OCI-LY1 (cell line): ENCODE measurements around the gene KCNC4.

Source experiments
- H2AFZ ChIP-seq: fragments of 200-600 bp; sonication (generic), shearing (Covaris generic); 2 replicates; pipeline ENCODE4 v1.6.0; 2014; ENCODE audit warnings: antibody characterized with exemption, mild to moderate bottlenecking, low read length
- H3F3A ChIP-seq: fragments of 200-600 bp; sonication (generic), shearing (Covaris generic); 2 replicates; pipeline ENCODE4 v1.6.0; 2014; ENCODE audit warnings: mild to moderate bottlenecking, antibody characterized with exemption, low read length, moderate library complexity; ENCODE audit not compliant: insufficient read depth
- H3K27ac ChIP-seq: fragments of 200-600 bp; sonication (generic); 2 replicates; pipeline ENCODE4 v1.5.1; 2014; ENCODE audit warnings: low read length, mixed run types, mild to moderate bottlenecking, low read depth; ENCODE audit not compliant: poor library complexity, severe bottlenecking
- H3K27me3 ChIP-seq: fragments of 200-600 bp; sonication (generic); 2 replicates; pipeline ENCODE4 v1.6.0; 2014; ENCODE audit warnings: antibody characterized with exemption, mild to moderate bottlenecking, low read length, moderate library complexity; ENCODE audit not compliant: insufficient read depth
- H3K36me3 ChIP-seq: fragments of 200-600 bp; sonication (generic); 2 replicates; pipeline ENCODE4 v1.6.1; 2014; ENCODE audit warnings: mild to moderate bottlenecking, antibody characterized with exemption, low read length, moderate library complexity, mixed read lengths; ENCODE audit not compliant: insufficient read depth
- H3K4me1 ChIP-seq: fragments of 200-600 bp; sonication (generic); 2 replicates; pipeline ENCODE4 v1.5.1; 2014; ENCODE audit warnings: mild to moderate bottlenecking, low read length, moderate library complexity; ENCODE audit not compliant: insufficient read depth, severe bottlenecking
- H3K4me2 ChIP-seq: fragments of 200-600 bp; sonication (generic), shearing (Covaris generic); 2 replicates; pipeline ENCODE4 v1.6.1; 2014; ENCODE audit warnings: low read length
- H3K4me3 ChIP-seq: fragments of 200-600 bp; sonication (generic); 2 replicates; pipeline ENCODE4 v1.5.1; 2014; ENCODE audit warnings: low read length, low read depth, mild to moderate bottlenecking, mixed read lengths; ENCODE audit not compliant: poor library complexity, severe bottlenecking
- H3K79me2 ChIP-seq: fragments of 200-600 bp; shearing (Covaris generic); 2 replicates; pipeline ENCODE4 v1.6.1; 2016; ENCODE audit warnings: mixed run types, low read length, mixed read lengths; ENCODE audit not compliant: insufficient read depth
- H3K9ac ChIP-seq: fragments of 200-600 bp; sonication (generic), shearing (Covaris generic); 2 replicates; pipeline ENCODE4 v1.6.1; 2014; ENCODE audit warnings: mild to moderate bottlenecking, low read length, mixed read lengths
- H3K9me2 ChIP-seq: fragments of 200-600 bp; sonication (generic), shearing (Covaris generic); 2 replicates; pipeline ENCODE4 v1.6.1; 2014; ENCODE audit warnings: low read depth, mild to moderate bottlenecking, low read length, mixed read lengths
- H3K9me3 ChIP-seq: fragments of 200-600 bp; shearing (Covaris generic); 2 replicates; pipeline ENCODE4 v1.6.1; 2014; ENCODE audit warnings: low read length, mixed read lengths
- H4K20me1 ChIP-seq: fragments of 200-600 bp; sonication (generic), shearing (Covaris generic); 2 replicates; pipeline ENCODE4 v1.6.0; 2016; ENCODE audit warnings: mild to moderate bottlenecking, low read length; ENCODE audit not compliant: insufficient read depth
- CTCF ChIP-seq: fragments of 200-600 bp; sonication (generic), shearing (Covaris generic); IDR thresholded peaks from 2 replicates; pipeline ENCODE4 v1.5.1; 2017; ENCODE audit warnings: mild to moderate bottlenecking, antibody characterized with exemption, low read length, moderate library complexity, mixed read lengths
- EZH2 ChIP-seq: fragments of 200-600 bp; sonication (generic), shearing (Covaris generic); IDR thresholded peaks from 2 replicates; pipeline ENCODE4 v1.8.0; 2017; ENCODE audit warnings: borderline replicate concordance, mixed run types, mild to moderate bottlenecking, antibody characterized with exemption, low read length, moderate library complexity, mixed read lengths

The KCNC4 gene

GRCh38 chr1:110234691-110235090, 24.6 kb downstream of the KCNC4 start:
- H3K36me3 ChIP-seq, result no peaks in the 10 kb centered on the region
- peaks cover 4% of the 10 kb centered on the region; the same call in 1 of the 2 replicates for H3K27me3 ChIP-seq
- H3K4me3 ChIP-seq, result no peak overlapping the region
- no peak overlapping the region for H3K27ac ChIP-seq
- H4K20me1 ChIP-seq, result no peaks in the 10 kb centered on the region
- TF ChIP-seq CTCF (no peak), EZH2 (no peak)
- no peak overlapping the region for H3K4me2 ChIP-seq
- H3K9me2 ChIP-seq, result no peaks in the 10 kb centered on the region
- H3K9ac ChIP-seq, result no peak overlapping the region
- no peaks in the 10 kb centered on the region for H3K9me3 ChIP-seq
- no peaks in the 10 kb centered on the region for H3K79me2 ChIP-seq
- no peaks in the 10 kb centered on the region for H3F3A ChIP-seq
- no peaks in the 10 kb centered on the region for H3K4me1 ChIP-seq
- no peak overlapping the region for H2AFZ ChIP-seq

GRCh38 chr1:110235181-110235833, 25.2 kb downstream of the KCNC4 start:
- H3K9ac ChIP-seq, result no peak overlapping the region
- H3K4me1 ChIP-seq, result no peaks in the 10 kb centered on the region

DNA sequence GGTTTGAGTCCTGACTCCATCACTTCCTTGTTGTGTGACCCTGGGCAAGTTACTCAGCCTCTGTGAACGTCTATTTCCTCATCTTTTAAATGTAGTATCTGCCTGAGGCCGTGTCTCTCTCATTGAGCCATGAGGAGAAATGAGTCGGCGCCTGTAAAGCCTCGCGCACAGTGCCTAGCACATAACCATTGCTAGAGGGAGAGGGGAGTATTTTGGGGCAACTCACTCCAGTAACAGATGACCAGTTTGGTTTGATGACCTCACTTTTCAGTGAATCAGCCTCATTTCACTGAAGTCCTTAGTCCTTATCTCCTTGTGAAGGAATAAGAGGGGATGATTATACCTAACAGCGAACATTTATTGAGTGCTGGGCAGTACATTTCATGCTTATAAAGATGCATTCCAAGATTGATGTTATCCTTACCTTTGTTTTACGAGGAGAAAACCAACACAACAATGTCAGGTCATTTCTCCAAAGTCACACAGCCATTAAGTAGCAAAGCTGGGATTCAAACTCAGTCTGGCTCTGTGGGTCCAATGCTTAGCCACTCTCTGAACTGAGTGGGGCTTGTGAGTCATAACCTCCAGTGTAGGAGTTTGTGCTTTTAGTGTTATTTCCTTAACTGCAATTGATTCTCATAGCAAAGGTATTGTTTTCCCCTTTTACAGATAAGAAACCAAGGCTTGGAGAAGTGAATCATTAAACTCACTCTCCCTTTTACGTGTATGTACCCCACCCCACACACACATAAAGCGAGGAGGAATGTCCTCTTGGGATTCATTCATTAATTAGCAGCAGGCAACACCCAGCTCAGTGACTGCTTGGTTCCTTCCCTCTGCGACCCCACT, 25.9 kb downstream of the KCNC4 start:
- no peak overlapping the region for H3K9ac ChIP-seq
- no peaks in the 10 kb centered on the region for H4K20me1 ChIP-seq
- no peaks in the 10 kb centered on the region for H3K9me2 ChIP-seq
- H2AFZ ChIP-seq, result no peak overlapping the region
- no peak overlapping the region for H3K27ac ChIP-seq
- no peaks in the 10 kb centered on the region for H3K36me3 ChIP-seq
- no peaks in the 10 kb centered on the region for H3K9me3 ChIP-seq
- H3K4me1 ChIP-seq, result no peaks in the 10 kb centered on the region
- H3K4me2 ChIP-seq, result no peak overlapping the region
- no peak overlapping the region for H3K4me3 ChIP-seq
- H3F3A ChIP-seq, result no peaks in the 10 kb centered on the region
- no peaks in the 10 kb centered on the region for H3K79me2 ChIP-seq
- H3K27me3 ChIP-seq, result peaks cover 4% of the 10 kb centered on the region; the same call in 1 of the 2 replicates
- no peak for TF ChIP-seq EZH2

More at GRCh38 chr1:110235181-110235833, 25.2 kb downstream of the KCNC4 start:
- no peak overlapping the region for H3K4me2 ChIP-seq
- H3K9me2 ChIP-seq, result no peaks in the 10 kb centered on the region
- no peaks in the 10 kb centered on the region for H3F3A ChIP-seq
- H3K4me3 ChIP-seq, result no peak overlapping the region
- H3K79me2 ChIP-seq, result no peaks in the 10 kb centered on the region
- peaks cover 4% of the 10 kb centered on the region; the same call in 1 of the 2 replicates for H3K27me3 ChIP-seq
- TF ChIP-seq CTCF, result no peak
- no peak for TF ChIP-seq EZH2
- H3K36me3 ChIP-seq, result no peaks in the 10 kb centered on the region
- no peak overlapping the region for H3K27ac ChIP-seq
- H3K9me3 ChIP-seq, result no peaks in the 10 kb centered on the region
- H2AFZ ChIP-seq, result no peak overlapping the region
- no peaks in the 10 kb centered on the region for H4K20me1 ChIP-seq
